NT2/D1 (cell line): Measurements from ENCODE around the gene HS3ST5.

Experiments used
- SUZ12 ChIP-seq: IDR thresholded peaks from 2 replicates; pipeline ENCODE4 v1.6.1; 2011; ENCODE audit not compliant: insufficient read length, insufficient read depth; ENCODE audit errors: extremely low read depth
- YY1 ChIP-seq: IDR thresholded peaks from 2 replicates; pipeline ENCODE4 v1.6.1; 2011; ENCODE audit not compliant: insufficient read length, insufficient read depth
- ZNF274 ChIP-seq: IDR thresholded peaks from 2 replicates; pipeline ENCODE4 v1.6.1; 2011; ENCODE audit warnings: mild to moderate bottlenecking, low read depth, low read length

- no peak for TF ChIP-seq ZNF274
- TF ChIP-seq YY1, result no peak
- TF ChIP-seq SUZ12, result no peak
These were observed 139.4 kb downstream of the HS3ST5 start for GRCh38 chr6:114203460-114203859.
